ENCODE results near the gene TPP2. TPM values are rescaled to one million over a fixed set of nuclear protein-coding genes. Genes with fewer than 3 reads are reported as not detected.

Gene TPP2
- total RNA-seq, 2 experiments from 2014 or later, result 31.1 to 36.3 TPM

DNA sequence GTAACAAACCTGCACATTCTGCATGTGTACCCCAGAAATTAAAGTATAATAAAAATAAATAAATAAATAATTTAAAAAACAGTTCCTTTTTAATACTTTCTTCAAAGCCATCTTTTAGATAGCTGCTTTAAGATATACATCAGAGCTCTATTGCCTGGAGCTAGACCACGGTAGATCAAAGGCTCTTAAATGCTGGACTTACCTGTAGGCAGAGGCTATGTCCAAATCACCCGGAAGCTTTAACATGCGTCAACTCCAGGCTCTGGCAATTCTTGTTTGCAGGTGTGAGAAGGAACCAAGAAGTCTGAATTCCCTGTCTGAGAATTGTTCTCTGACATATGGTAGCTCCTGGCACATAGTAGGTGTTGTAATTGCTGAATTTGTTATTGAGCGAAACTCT lies 99.7 kb downstream of the TPP2 start:
- H3K9me2 ChIP-seq (ENCODE audit: insufficient read depth, low read length), result no peaks in the 10 kb centered on the region
- DNase-seq (ENCODE audit: low spot score), result no peak
- H3K36me3 ChIP-seq (ENCODE audit: insufficient read depth, low read length), result no peaks in the 10 kb centered on the region
- ChIA-PET POLR2A (interaction anchor here (0.6 kb wide), 1 partner anchor 9 kb away, joined by 4 read pairs; no protein-coding TSS in a partner anchor), CTCF (ENCODE audit: unreplicated experiment) (no interaction called here)
- H4K20me1 ChIP-seq (ENCODE audit: insufficient read depth, low read length), result no peaks in the 10 kb centered on the region
- no peak overlapping the region for H3K27ac ChIP-seq (ENCODE audit: low read depth, low read length, poor library complexity, severe bottlenecking)
- no peaks in the 10 kb centered on the region for H3K9me3 ChIP-seq (ENCODE audit: low read length)
- no peaks in the 10 kb centered on the region for H3K4me1 ChIP-seq (ENCODE audit: insufficient read depth, low read length, poor library complexity, severe bottlenecking)
- H2AFZ ChIP-seq (ENCODE audit: low read length), result no peak overlapping the region
- no peak overlapping the region for H3K4me2 ChIP-seq (ENCODE audit: low read length)
- BruUV-seq (replicated peaks), result no TSS peak
- no peaks in the 10 kb centered on the region for H3K79me2 ChIP-seq (ENCODE audit: insufficient read depth, low read depth, low read length)
- no peak overlapping the region for H3K4me3 ChIP-seq (ENCODE audit: low read depth, low read length, poor library complexity, severe bottlenecking)
- TF ChIP-seq EZH2phosphoT487 (IDR thresholded peaks at IDR 0.05; ENCODE audit: borderline replicate concordance, low read depth, low read length), result no peak
- TF ChIP-seq, protein P1, sequence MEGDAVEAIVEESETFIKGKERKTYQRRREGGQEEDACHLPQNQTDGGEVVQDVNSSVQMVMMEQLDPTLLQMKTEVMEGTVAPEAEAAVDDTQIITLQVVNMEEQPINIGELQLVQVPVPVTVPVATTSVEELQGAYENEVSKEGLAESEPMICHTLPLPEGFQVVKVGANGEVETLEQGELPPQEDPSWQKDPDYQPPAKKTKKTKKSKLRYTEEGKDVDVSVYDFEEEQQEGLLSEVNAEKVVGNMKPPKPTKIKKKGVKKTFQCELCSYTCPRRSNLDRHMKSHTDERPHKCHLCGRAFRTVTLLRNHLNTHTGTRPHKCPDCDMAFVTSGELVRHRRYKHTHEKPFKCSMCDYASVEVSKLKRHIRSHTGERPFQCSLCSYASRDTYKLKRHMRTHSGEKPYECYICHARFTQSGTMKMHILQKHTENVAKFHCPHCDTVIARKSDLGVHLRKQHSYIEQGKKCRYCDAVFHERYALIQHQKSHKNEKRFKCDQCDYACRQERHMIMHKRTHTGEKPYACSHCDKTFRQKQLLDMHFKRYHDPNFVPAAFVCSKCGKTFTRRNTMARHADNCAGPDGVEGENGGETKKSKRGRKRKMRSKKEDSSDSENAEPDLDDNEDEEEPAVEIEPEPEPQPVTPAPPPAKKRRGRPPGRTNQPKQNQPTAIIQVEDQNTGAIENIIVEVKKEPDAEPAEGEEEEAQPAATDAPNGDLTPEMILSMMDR (conservative IDR thresholded peaks at IDR 0.05; ENCODE audit: low read length), result no peak
- intact Hi-C loops (cut with micrococcal nuclease; ENCODE audit: unreplicated experiment), result no loop called here

DNA sequence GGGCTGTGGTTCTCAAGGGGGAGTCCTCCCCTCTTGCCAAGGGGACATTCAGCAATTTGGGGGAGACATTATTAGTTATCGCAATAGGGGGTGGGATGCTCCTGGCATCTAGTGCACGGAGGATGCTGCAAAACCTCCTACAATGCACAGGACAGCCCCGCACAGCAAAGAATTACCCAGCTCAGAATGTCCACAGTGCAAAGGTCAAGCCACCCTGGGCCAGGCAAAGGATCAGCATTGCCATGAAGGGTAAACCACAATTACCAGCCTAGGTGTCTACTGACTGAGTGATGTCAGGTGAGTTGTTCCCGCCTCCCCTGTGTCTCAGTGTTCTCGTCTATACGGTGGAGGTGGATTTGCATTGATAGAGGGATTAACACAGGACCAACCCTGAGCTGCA lies 100.5 kb downstream of the TPP2 start:
- no peak overlapping the region for H3K27ac ChIP-seq (ENCODE audit: low read depth, low read length, poor library complexity, severe bottlenecking)
- BruUV-seq (replicated peaks), result no TSS peak
- no peaks in the 10 kb centered on the region for H4K20me1 ChIP-seq (ENCODE audit: insufficient read depth, low read length)
- ChIA-PET CTCF (ENCODE audit: unreplicated experiment) (no interaction called here), POLR2A (no interaction called here)
- no peaks in the 10 kb centered on the region for H3K4me1 ChIP-seq (ENCODE audit: insufficient read depth, low read length, poor library complexity, severe bottlenecking)
- no peaks in the 10 kb centered on the region for H3K36me3 ChIP-seq (ENCODE audit: insufficient read depth, low read length)
- no peak overlapping the region for H3K4me2 ChIP-seq (ENCODE audit: low read length)
- H3K4me3 ChIP-seq (ENCODE audit: low read depth, low read length, poor library complexity, severe bottlenecking), result no peak overlapping the region
- H3K9me2 ChIP-seq (ENCODE audit: insufficient read depth, low read length), result no peaks in the 10 kb centered on the region
- no peak for DNase-seq (ENCODE audit: low spot score)
- no peaks in the 10 kb centered on the region for H3K9me3 ChIP-seq (ENCODE audit: low read length)
- no peaks in the 10 kb centered on the region for H3K79me2 ChIP-seq (ENCODE audit: insufficient read depth, low read depth, low read length)
- H2AFZ ChIP-seq (ENCODE audit: low read length), result no peak overlapping the region
- TF ChIP-seq, protein P1 (conservative IDR thresholded peaks at IDR 0.05; ENCODE audit: low read length), result no peak
- no peak for TF ChIP-seq EZH2phosphoT487 (IDR thresholded peaks at IDR 0.05; ENCODE audit: borderline replicate concordance, low read depth, low read length)
- intact Hi-C loops (cut with micrococcal nuclease; ENCODE audit: unreplicated experiment), result no loop called here

DNA sequence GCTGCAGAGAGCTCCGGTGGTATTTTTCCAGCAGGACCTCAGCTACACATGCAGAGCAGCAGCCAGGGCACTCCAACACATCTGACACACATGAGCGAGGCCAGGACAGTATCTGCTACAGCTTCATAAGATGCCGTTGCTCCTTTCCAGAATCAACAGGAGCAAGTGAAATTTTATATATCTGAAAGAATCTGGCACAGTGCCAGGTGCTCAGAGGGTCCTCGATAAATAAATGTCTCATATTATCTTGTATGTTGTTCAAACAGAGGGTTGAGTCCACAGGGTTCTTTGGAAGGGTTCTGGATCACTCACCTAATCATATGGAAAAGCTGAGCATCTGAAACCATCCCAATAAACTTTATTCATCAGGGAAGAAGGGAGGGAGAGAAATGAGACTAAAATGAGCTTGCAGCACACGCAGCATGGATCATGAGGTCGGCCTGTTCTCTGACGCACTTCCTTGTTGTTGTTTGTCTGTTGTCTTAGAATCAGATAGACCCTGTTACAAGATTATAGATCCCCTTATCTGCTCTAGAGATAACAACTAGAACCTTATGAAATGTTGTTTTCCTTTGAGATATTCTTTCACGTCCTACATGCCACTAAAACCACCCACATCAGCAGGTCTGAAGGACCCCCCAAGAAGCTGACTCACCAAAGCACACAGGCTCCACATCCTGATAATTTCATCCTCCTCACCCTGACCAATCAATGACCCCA lies 101.3 kb downstream of the TPP2 start:
- Histone ChIP-seq H3K9me2 (ENCODE audit: insufficient read depth, low read length) (no peaks in the 10 kb centered on the region), H3K79me2 (ENCODE audit: insufficient read depth, low read depth, low read length) (no peaks in the 10 kb centered on the region), H3K4me3 (ENCODE audit: low read depth, low read length, poor library complexity, severe bottlenecking) (no peak overlapping the region), H3K4me2 (ENCODE audit: low read length) (no peak overlapping the region), H3K36me3 (ENCODE audit: insufficient read depth, low read length) (no peaks in the 10 kb centered on the region), H2AFZ (ENCODE audit: low read length) (no peak overlapping the region), H3K27ac (ENCODE audit: low read depth, low read length, poor library complexity, severe bottlenecking) (no peak overlapping the region), H3K4me1 (ENCODE audit: insufficient read depth, low read length, poor library complexity, severe bottlenecking) (no peaks in the 10 kb centered on the region), H3K9me3 (ENCODE audit: low read length) (no peaks in the 10 kb centered on the region), H4K20me1 (ENCODE audit: insufficient read depth, low read length) (no peaks in the 10 kb centered on the region)
- TF ChIP-seq EZH2phosphoT487 (IDR thresholded peaks at IDR 0.05; ENCODE audit: borderline replicate concordance, low read depth, low read length), result no peak
- TF ChIP-seq, protein P1 (conservative IDR thresholded peaks at IDR 0.05; ENCODE audit: low read length), result no peak
- ChIA-PET CTCF (ENCODE audit: unreplicated experiment) (no interaction called here), POLR2A (no interaction called here)
- BruUV-seq (replicated peaks), result no TSS peak
- DNase-seq (ENCODE audit: low spot score), result no peak
- intact Hi-C loops (cut with micrococcal nuclease; ENCODE audit: unreplicated experiment), result no loop called here
